Dermis microvascular lymphatic vessel endothelial cell (primary cell): ENCODE measurements around the gene DNAJC1. TPM values are rescaled to one million over a fixed set of nuclear protein-coding genes. Genes with fewer than 3 reads are reported as not detected.
A peak's percentile ranks its signal among the peaks of the same experiment; 100 is the strongest.
"Not testable (repeated sequence)": the region's sequence is repeated elsewhere in the genome, so short reads cannot be mapped to it uniquely, and the experiment has no call there.

Experiments used
- DNase-seq, 2 donors: peaks; one replicate each; pipeline versions ENCODE4 v3.0.0 to v3.0.0-alpha.2; 2010; ENCODE audit warnings: low read depth in 2 of 2
- total RNA-seq: library from RNA; depleted of rRNA; stranded (reverse); fragments of >200 nt; gene quantifications from 2 replicates; pipeline ENCODE4 v1.2.1, GENCODE V29; 2014

Gene DNAJC1
- total RNA-seq, 1 donor from 2014 or later = 19.0 TPM

- no peak for DNase-seq
Observed at GRCh38 chr10:21910798-21911197, 92.7 kb downstream of the DNAJC1 start.

- no peak for DNase-seq
Observed at GRCh38 chr10:21907436-21907835, 96.1 kb downstream of the DNAJC1 start.

- DNase-seq = no peak
Observed at GRCh38 chr10:21904930-21905329, 98.6 kb downstream of the DNAJC1 start.

- no peak for DNase-seq
Observed at GRCh38 chr10:21899736-21900135, 103.8 kb downstream of the DNAJC1 start.

- DNase-seq = no peak
Observed at GRCh38 chr10:21895932-21896331, 107.6 kb downstream of the DNAJC1 start.

GRCh38 chr10:21894648-21895342, 108.7 kb downstream of the DNAJC1 start:
- no peak for DNase-seq

GRCh38 chr10:21891439-21891838, 112.1 kb downstream of the DNAJC1 start:
- no peak for DNase-seq

- no peak for DNase-seq
Observed at GRCh38 chr10:21889477-21890275, 113.9 kb downstream of the DNAJC1 start.

GRCh38 chr10:21888959-21889358, 114.6 kb downstream of the DNAJC1 start:
- DNase-seq = peak in 1 of 2 donors; percentile 7

- DNase-seq = no peak
Observed at GRCh38 chr10:21885940-21886339, 117.6 kb downstream of the DNAJC1 start.

- no peak for DNase-seq
Observed at GRCh38 chr10:21873198-21873597, 130.3 kb downstream of the DNAJC1 start.

- not testable (repeated sequence) for DNase-seq
Observed at GRCh38 chr10:21872771-21873170, 130.8 kb downstream of the DNAJC1 start.

GRCh38 chr10:21870849-21871248, 132.7 kb downstream of the DNAJC1 start:
- no peak for DNase-seq

- not testable (repeated sequence) for DNase-seq
Observed at GRCh38 chr10:21869087-21869486, 134.4 kb downstream of the DNAJC1 start.

GRCh38 chr10:21860718-21861117, 142.8 kb downstream of the DNAJC1 start:
- DNase-seq = no peak

GRCh38 chr10:21858455-21858854, 145.1 kb downstream of the DNAJC1 start:
- no peak for DNase-seq

- no peak for DNase-seq
Observed at GRCh38 chr10:21849607-21850006, 153.9 kb downstream of the DNAJC1 start.

- DNase-seq = no peak
Observed at GRCh38 chr10:21843645-21844044, 159.9 kb downstream of the DNAJC1 start.

GRCh38 chr10:21841273-21841672, 162.3 kb downstream of the DNAJC1 start:
- not testable (repeated sequence) for DNase-seq

GRCh38 chr10:21837487-21837886, 166.0 kb downstream of the DNAJC1 start:
- DNase-seq = not testable (repeated sequence)

- not testable (repeated sequence) for DNase-seq
Observed at GRCh38 chr10:21834574-21834973, 169.0 kb downstream of the DNAJC1 start.

- DNase-seq = no peak
Observed at GRCh38 chr10:21832821-21833130, 170.8 kb downstream of the DNAJC1 start.
